ENCODE results near the gene NUPR1. TPM values are rescaled to one million over a fixed set of nuclear protein-coding genes. Genes with fewer than 3 reads are reported as not detected.

The NUPR1 gene
- total and polyA plus RNA-seq, 2 of the 13 experiments (the other 11 are each of a cell fraction or from before 2014, with no cell fraction given) = 18.0 to 25.6 TPM

DNA sequence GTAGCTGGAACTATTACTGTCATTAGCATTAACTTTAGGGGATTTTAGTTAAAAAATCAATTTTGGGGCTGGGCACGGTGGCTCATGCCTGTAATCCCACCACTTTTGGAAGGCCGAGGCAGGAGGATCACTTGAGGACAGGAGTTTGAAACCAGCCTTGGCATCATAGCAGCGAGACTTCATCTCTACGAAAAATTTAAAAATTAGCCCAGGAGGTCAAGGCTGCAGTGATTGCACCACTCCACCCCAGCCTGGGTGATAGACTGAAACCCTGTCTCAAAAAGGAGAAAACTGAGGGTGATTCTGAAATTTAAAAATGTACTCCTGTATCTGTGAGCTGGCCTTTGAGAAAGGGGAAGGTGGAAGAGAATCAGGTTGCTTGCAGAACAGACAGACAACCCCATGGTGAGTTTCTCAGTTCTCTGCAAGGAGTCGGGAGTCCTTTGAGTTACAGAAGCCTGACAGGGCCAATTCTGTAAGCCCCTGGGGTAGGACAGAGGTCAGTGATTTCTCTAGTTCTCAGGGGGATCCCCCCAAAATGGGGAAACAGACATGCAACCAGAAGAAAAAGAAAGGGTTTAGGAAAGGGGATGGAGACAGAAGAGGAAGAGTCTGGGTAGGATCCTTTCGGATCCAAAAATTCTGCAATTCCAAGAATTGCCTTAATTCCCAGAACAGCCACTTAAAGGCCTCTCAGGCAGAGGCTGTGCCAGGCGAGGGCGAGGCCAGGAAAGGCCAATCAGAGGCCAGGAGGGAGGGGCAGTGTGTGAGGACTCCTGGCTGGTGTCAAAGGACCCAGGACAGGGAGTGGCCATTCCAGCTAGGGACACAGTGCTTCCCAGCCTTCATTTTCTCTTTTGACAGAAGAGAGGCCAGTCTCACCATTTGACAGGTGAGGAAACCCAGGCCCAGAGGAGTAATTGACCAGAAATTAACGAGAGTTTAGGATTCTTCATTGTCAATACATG lies 6.7 kb downstream of the NUPR1 start (continued):
- TF ChIP-seq PHF20 (CRISPR knock-in tag; IDR thresholded peaks at IDR 0.05) (no peak), ZSCAN12 (CRISPR knock-in tag; IDR thresholded peaks at IDR 0.05) (no peak), REXO4 (CRISPR knock-in tag; IDR thresholded peaks at IDR 0.05; ENCODE audit: borderline replicate concordance) (no peak), REL (CRISPR knock-in tag; conservative IDR thresholded peaks at IDR 0.05) (no peak), ZSCAN31 (CRISPR knock-in tag; IDR thresholded peaks at IDR 0.05; ENCODE audit: low read depth) (no peak), MYNN (CRISPR knock-in tag; IDR thresholded peaks at IDR 0.05; ENCODE audit: low read depth) (no peak), KLF13 (CRISPR knock-in tag; IDR thresholded peaks at IDR 0.05) (no peak), NFATC3 (CRISPR knock-in tag; IDR thresholded peaks at IDR 0.05) (no peak), DR1 (CRISPR knock-in tag; IDR thresholded peaks at IDR 0.05) (no peak), HNF4G (IDR thresholded peaks at IDR 0.05; ENCODE audit: borderline replicate concordance, low read depth, low read length) (no peak), HNF4G (CRISPR knock-in tag; IDR thresholded peaks at IDR 0.05; ENCODE audit: borderline replicate concordance, low read depth) (no peak), HMG20A (CRISPR knock-in tag; IDR thresholded peaks at IDR 0.05; ENCODE audit: borderline replicate concordance) (no peak; the same call in 1 of the 2 replicates), ZNF44 (CRISPR knock-in tag; IDR thresholded peaks at IDR 0.05) (peak; percentile 61; the same call in 1 of the 2 replicates), PHF21A (CRISPR knock-in tag; IDR thresholded peaks at IDR 0.05) (peak; percentile 65; the same call in 1 of the 2 replicates), ZNF225 (CRISPR knock-in tag; IDR thresholded peaks at IDR 0.05) (no peak), CAMTA2 (CRISPR knock-in tag; IDR thresholded peaks at IDR 0.05; ENCODE audit: borderline replicate concordance) (no peak), TBP (CRISPR knock-in tag; IDR thresholded peaks at IDR 0.05) (no peak), TOE1 (CRISPR knock-in tag; IDR thresholded peaks at IDR 0.05) (no peak), RBM39 (IDR thresholded peaks at IDR 0.05; ENCODE audit: low read depth, low read length, poor library complexity, severe bottlenecking) (no peak), ZFP41 (CRISPR knock-in tag; IDR thresholded peaks at IDR 0.05; ENCODE audit: borderline replicate concordance) (no peak), ZNF781 (CRISPR knock-in tag; IDR thresholded peaks at IDR 0.05; ENCODE audit: borderline replicate concordance, not compliant biosample characterization) (peak; percentile 29), FOXJ3 (CRISPR knock-in tag; IDR thresholded peaks at IDR 0.05; ENCODE audit: borderline replicate concordance) (no peak)
- TF ChIP-seq, protein P1, sequence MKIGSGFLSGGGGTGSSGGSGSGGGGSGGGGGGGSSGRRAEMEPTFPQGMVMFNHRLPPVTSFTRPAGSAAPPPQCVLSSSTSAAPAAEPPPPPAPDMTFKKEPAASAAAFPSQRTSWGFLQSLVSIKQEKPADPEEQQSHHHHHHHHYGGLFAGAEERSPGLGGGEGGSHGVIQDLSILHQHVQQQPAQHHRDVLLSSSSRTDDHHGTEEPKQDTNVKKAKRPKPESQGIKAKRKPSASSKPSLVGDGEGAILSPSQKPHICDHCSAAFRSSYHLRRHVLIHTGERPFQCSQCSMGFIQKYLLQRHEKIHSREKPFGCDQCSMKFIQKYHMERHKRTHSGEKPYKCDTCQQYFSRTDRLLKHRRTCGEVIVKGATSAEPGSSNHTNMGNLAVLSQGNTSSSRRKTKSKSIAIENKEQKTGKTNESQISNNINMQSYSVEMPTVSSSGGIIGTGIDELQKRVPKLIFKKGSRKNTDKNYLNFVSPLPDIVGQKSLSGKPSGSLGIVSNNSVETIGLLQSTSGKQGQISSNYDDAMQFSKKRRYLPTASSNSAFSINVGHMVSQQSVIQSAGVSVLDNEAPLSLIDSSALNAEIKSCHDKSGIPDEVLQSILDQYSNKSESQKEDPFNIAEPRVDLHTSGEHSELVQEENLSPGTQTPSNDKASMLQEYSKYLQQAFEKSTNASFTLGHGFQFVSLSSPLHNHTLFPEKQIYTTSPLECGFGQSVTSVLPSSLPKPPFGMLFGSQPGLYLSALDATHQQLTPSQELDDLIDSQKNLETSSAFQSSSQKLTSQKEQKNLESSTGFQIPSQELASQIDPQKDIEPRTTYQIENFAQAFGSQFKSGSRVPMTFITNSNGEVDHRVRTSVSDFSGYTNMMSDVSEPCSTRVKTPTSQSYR (CRISPR knock-in tag; IDR thresholded peaks at IDR 0.05; ENCODE audit: borderline replicate concordance) = no peak
- TF ChIP-seq, protein P2, sequence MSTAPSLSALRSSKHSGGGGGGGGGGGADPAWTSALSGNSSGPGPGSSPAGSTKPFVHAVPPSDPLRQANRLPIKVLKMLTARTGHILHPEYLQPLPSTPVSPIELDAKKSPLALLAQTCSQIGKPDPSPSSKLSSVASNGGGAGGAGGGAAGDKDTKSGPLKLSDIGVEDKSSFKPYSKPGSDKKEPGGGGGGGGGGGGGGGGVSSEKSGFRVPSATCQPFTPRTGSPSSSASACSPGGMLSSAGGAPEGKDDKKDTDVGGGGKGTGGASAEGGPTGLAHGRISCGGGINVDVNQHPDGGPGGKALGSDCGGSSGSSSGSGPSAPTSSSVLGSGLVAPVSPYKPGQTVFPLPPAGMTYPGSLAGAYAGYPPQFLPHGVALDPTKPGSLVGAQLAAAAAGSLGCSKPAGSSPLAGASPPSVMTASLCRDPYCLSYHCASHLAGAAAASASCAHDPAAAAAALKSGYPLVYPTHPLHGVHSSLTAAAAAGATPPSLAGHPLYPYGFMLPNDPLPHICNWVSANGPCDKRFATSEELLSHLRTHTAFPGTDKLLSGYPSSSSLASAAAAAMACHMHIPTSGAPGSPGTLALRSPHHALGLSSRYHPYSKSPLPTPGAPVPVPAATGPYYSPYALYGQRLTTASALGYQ (CRISPR knock-in tag; IDR thresholded peaks at IDR 0.05) = no peak
